Measurements from ENCODE around the gene PAX3.
A peak's percentile ranks its signal among the peaks of the same experiment; 100 is the strongest.

PAX3 gene

DNA sequence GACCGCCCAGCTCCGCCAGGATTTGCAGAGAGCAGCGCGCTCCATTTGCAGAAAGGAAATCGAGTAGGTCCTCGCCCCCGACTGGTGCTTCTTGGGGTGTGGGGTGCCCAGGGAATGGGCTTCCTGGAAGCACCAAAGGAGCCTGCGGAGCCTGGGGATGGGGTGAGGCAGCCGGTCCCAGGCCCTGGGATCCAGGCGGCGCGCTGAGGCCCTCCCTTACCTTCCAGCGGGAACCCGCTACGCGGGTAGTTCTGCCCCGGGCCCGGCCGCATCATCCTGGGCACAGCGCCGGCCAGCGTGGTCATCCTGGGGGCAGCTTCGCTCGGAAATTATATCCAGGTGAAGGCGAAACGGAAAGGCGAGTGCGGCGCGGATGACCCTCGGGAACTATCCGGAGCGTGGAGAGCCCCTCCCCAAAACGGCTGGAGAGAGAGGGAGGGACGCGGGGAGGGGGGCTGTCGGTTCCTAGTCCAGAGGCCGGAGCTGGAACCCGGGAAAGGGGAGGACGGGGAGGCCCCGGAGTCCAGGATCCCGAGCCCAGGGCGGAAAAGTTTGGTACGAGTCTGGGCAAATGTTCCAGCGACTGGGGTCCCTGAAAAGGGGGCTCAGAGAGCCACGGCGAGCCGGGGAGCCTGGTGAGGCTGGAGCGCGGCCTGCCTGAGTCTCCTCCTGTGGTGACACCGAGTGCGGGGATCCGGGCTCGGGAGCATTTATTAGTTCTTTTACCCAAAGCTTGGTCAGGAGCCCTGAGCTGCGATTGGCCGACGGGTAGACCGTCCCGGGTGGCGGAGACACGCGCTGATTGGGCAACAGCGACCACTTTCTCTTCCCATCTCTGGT is at the start of gene PAX3:
PAX3 (minus strand) TSS at position 688 of the 840 bp plus-strand sequence; CDS start at position 305, 383 bp downstream.
- peaks cover 40% of the 10 kb centered on the region for H3K27me3 ChIP-seq (ENCODE audit: insufficient read depth, low read depth, severe bottlenecking)
- no peak within 1 kb of the TSS for H3K4me3 ChIP-seq (ENCODE audit: low read depth, low read length)
- no peak for DNase-seq
- H3K36me3 ChIP-seq: no peaks in the 10 kb centered on the region
- H3K9me3 ChIP-seq (ENCODE audit: severe bottlenecking): peaks cover 5% of the 10 kb centered on the region
- no peak within 1 kb of the TSS for H3K27ac ChIP-seq
- TF ChIP-seq, protein P1, sequence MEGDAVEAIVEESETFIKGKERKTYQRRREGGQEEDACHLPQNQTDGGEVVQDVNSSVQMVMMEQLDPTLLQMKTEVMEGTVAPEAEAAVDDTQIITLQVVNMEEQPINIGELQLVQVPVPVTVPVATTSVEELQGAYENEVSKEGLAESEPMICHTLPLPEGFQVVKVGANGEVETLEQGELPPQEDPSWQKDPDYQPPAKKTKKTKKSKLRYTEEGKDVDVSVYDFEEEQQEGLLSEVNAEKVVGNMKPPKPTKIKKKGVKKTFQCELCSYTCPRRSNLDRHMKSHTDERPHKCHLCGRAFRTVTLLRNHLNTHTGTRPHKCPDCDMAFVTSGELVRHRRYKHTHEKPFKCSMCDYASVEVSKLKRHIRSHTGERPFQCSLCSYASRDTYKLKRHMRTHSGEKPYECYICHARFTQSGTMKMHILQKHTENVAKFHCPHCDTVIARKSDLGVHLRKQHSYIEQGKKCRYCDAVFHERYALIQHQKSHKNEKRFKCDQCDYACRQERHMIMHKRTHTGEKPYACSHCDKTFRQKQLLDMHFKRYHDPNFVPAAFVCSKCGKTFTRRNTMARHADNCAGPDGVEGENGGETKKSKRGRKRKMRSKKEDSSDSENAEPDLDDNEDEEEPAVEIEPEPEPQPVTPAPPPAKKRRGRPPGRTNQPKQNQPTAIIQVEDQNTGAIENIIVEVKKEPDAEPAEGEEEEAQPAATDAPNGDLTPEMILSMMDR (IDR thresholded peaks at IDR 0.05; ENCODE audit: low read depth, low read length): no peak

DNA sequence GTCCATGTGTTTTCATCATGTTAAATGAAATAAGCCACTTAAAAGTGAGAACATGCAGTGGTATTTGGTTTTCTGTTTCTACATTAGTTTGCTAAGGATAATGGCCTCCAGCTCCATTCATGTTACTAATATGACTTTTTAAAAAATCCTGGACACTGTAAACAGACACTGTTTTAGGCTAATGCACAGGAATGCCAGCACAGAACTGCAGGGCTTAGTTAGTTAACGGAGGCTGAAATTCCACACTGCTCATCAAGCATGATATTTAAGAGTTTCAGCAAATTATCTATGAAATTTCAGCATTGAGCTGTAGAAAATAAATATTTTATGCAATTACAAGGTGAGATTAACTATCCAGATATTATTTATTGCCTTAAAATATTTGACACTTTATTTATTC is 42.5 kb upstream of the PAX3 start:
- DNase-seq: no peak
- H3K36me3 ChIP-seq: no peaks in the 10 kb centered on the region
- TF ChIP-seq, protein P1 (IDR thresholded peaks at IDR 0.05; ENCODE audit: low read depth, low read length): no peak

DNA sequence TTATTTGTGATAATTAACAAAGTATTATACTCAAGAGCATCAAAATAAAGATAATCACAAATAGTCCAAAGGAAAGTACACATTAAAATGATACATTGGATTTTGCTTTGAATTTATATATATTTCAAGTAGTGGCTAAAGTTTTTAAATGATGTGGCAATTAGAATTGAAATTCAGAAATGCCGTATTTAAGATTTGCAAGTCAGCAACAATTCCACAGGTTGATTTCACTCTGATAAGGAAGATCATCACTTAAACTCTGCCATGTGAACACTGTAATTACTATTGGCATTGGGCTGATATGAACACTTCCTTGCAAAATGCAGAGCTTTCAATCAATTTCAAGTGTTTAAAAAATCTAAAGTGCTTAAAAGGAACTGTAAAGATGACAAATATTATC is 39.6 kb upstream of the PAX3 start:
- Histone ChIP-seq H3K4me3 (ENCODE audit: low read depth, low read length) (no peak overlapping the region), H3K27ac (no peak overlapping the region), H3K27me3 (ENCODE audit: insufficient read depth, low read depth, severe bottlenecking) (no peaks in the 10 kb centered on the region), H3K36me3 (no peaks in the 10 kb centered on the region), H3K9me3 (ENCODE audit: severe bottlenecking) (no peaks in the 10 kb centered on the region)
- DNase-seq: no peak
- TF ChIP-seq, protein P1 (IDR thresholded peaks at IDR 0.05; ENCODE audit: low read depth, low read length): no peak

More for the DNA sequence above, 42.5 kb upstream of the PAX3 start:
- no peaks in the 10 kb centered on the region for H3K9me3 ChIP-seq (ENCODE audit: severe bottlenecking)
- H3K27ac ChIP-seq: no peak overlapping the region
- H3K4me3 ChIP-seq (ENCODE audit: low read depth, low read length): no peak overlapping the region
- no peaks in the 10 kb centered on the region for H3K27me3 ChIP-seq (ENCODE audit: insufficient read depth, low read depth, severe bottlenecking)

DNA sequence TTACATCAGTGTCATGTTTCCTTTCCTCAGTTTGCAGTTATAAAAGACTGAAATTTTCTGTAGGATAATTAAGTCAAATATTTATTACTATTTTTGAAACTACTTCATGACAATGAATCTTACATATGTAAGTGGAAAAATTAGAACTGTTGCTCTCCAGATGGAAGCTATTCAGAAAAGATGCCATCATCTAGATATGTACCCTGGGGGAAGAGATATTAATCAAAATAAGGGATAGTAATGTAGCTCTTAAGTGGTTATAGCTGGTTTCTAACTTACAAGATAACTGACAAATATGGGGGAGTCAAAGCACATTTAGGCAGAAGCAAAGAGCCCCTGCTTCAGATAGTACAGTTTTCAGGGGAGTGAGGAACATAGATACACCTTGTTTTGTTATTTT is 38.1 kb upstream of the PAX3 start:
- H3K27me3 ChIP-seq (ENCODE audit: insufficient read depth, low read depth, severe bottlenecking): no peaks in the 10 kb centered on the region
- H3K36me3 ChIP-seq: no peaks in the 10 kb centered on the region
- DNase-seq: no peak
- H3K27ac ChIP-seq: no peak overlapping the region
- no peaks in the 10 kb centered on the region for H3K9me3 ChIP-seq (ENCODE audit: severe bottlenecking)
- TF ChIP-seq, protein P1 (IDR thresholded peaks at IDR 0.05; ENCODE audit: low read depth, low read length): no peak
- H3K4me3 ChIP-seq (ENCODE audit: low read depth, low read length): no peak overlapping the region

DNA sequence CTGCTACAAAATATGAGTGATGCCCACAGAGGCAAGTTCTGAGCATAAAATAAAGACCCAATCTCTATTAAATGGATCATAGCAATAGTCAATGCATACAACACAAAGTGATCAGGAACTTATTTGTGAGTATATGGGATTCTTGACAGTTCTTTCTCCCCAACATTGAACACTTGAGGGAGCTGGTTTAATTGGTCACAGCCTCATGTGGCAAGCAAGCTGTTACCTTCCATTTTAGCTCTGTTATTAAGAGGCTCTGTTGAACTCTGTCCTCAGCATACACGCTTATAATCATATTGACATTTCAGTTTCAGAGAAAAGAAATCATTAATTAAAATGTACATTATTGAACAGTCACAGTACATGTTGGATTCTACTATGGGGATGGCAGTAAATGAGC is 37.6 kb upstream of the PAX3 start:
- DNase-seq: no peak
- Histone ChIP-seq H3K36me3 (no peaks in the 10 kb centered on the region), H3K4me3 (ENCODE audit: low read depth, low read length) (no peak overlapping the region), H3K9me3 (ENCODE audit: severe bottlenecking) (no peaks in the 10 kb centered on the region), H3K27ac (no peak overlapping the region), H3K27me3 (ENCODE audit: insufficient read depth, low read depth, severe bottlenecking) (no peaks in the 10 kb centered on the region)
- TF ChIP-seq, protein P1 (IDR thresholded peaks at IDR 0.05; ENCODE audit: low read depth, low read length): 0 out of 2 replicates have a peak, but pooled peaks have one; percentile 8

Measured in WERI-Rb-1 (cell line).